Liver (tissue), 9 donors: Measurements from ENCODE around the gene DPH3. TPM values are rescaled to one million over a fixed set of nuclear protein-coding genes. Genes with fewer than 3 reads are reported as not detected.

Source experiments
- DNase-seq: peaks from one replicate; pipeline ENCODE4 v3.0.0-alpha.2; 2017; ENCODE audit warnings: low spot score
- H3K27ac ChIP-seq, 2 donors: one replicate each; pipeline ENCODE4 v1.7.0; 2013; ENCODE audit warnings: inconsistent platforms in 2 of 2, low read length in 2 of 2, control low read depth in 1 of 2, low read depth in 1 of 2, mild to moderate bottlenecking in 1 of 2
- H3K27me3 ChIP-seq, 4 donors: one replicate each; pipeline versions ENCODE4 v1.6.1 to v1.7.0; 2013; ENCODE audit warnings: low read length in 3 of 4, inconsistent platforms in 1 of 4, mild to moderate bottlenecking in 1 of 4, moderate library complexity in 1 of 4; ENCODE audit not compliant: control insufficient read depth in 4 of 4, insufficient read depth in 4 of 4
- H3K36me3 ChIP-seq, 4 donors: one replicate each; pipeline versions ENCODE4 v1.6.1 to v1.7.0; 2013; ENCODE audit warnings: low read length in 3 of 4, mild to moderate bottlenecking in 3 of 4, low read depth in 1 of 4, moderate library complexity in 1 of 4; ENCODE audit not compliant: control insufficient read depth in 4 of 4, insufficient read depth in 3 of 4
- H3K4me1 ChIP-seq, 4 donors: one replicate each; pipeline versions ENCODE4 v1.6.1 to v1.7.0; 2013; ENCODE audit warnings: low read length in 3 of 4, mild to moderate bottlenecking in 3 of 4, moderate library complexity in 1 of 4; ENCODE audit not compliant: control insufficient read depth in 4 of 4, insufficient read depth in 4 of 4
- H3K4me3 ChIP-seq, 3 donors: one replicate each; pipeline versions ENCODE4 v1.6.1 to v1.7.0; 2013; ENCODE audit warnings: low read length in 3 of 3, control low read depth in 1 of 3, low read depth in 1 of 3, mild to moderate bottlenecking in 1 of 3
- H3K9ac ChIP-seq, 2 donors: one replicate each; pipeline ENCODE4 v1.7.0; 2013; ENCODE audit warnings: low read length in 2 of 2, mild to moderate bottlenecking in 2 of 2, moderate library complexity in 2 of 2, control low read depth in 1 of 2, low read depth in 1 of 2
- H3K9me3 ChIP-seq, 4 donors: one replicate each; pipeline versions ENCODE4 v1.6.1 to v1.7.0; 2013; ENCODE audit warnings: low read length in 3 of 4; ENCODE audit not compliant: control insufficient read depth in 4 of 4
- EGR1 ChIP-seq, 2 donors: IDR thresholded peaks; 2 replicates each; pipeline ENCODE4 v1.6.1; 2016 to 2018; ENCODE audit warnings: antibody characterized with exemption in 2 of 2, low read depth in 2 of 2
- FOXA1 ChIP-seq: IDR thresholded peaks from 2 replicates; pipeline ENCODE4 v1.6.1; 2016; ENCODE audit warnings: antibody characterized with exemption
- FOXA2 ChIP-seq: IDR thresholded peaks from 2 replicates; pipeline ENCODE4 v1.6.1; 2016; ENCODE audit warnings: antibody characterized with exemption
- GABPA ChIP-seq, 2 donors: IDR thresholded peaks in 1 of 2; conservative IDR thresholded peaks in 1 of 2; 2 replicates each; pipeline ENCODE4 v1.6.1; 2016; ENCODE audit warnings: antibody characterized with exemption in 2 of 2, mild to moderate bottlenecking in 1 of 2, moderate library complexity in 1 of 2
- HNF4A ChIP-seq, 2 donors: conservative IDR thresholded peaks; 2 replicates each; pipeline ENCODE4 v1.6.1; 2016; ENCODE audit warnings: antibody characterized with exemption in 2 of 2, mild to moderate bottlenecking in 2 of 2
- HNF4G ChIP-seq: IDR thresholded peaks from 2 replicates; pipeline ENCODE4 v1.6.1; 2016; ENCODE audit warnings: antibody characterized with exemption
- JUND ChIP-seq, 2 donors: IDR thresholded peaks; 2 replicates each; pipeline ENCODE4 v1.6.1; 2016; ENCODE audit warnings: antibody characterized with exemption in 2 of 2
- MAX ChIP-seq: IDR thresholded peaks from 2 replicates; pipeline ENCODE4 v1.6.1; 2016; ENCODE audit warnings: antibody characterized with exemption
- NR2F2 ChIP-seq: IDR thresholded peaks from 2 replicates; pipeline ENCODE4 v1.6.1; 2016; ENCODE audit warnings: antibody characterized with exemption
- RAD21 ChIP-seq, 2 donors: IDR thresholded peaks; 2 replicates each; pipeline ENCODE4 v1.6.1; 2016; ENCODE audit warnings: antibody characterized with exemption in 2 of 2, mild to moderate bottlenecking in 2 of 2
- RXRA ChIP-seq, 2 donors: IDR thresholded peaks; 2 replicates each; pipeline ENCODE4 v1.6.1; 2017 to 2018; ENCODE audit warnings: antibody characterized with exemption in 2 of 2, mild to moderate bottlenecking in 1 of 2
- SP1 ChIP-seq: IDR thresholded peaks from 2 replicates; pipeline ENCODE4 v1.6.1; 2018; ENCODE audit warnings: antibody characterized with exemption, mild to moderate bottlenecking
- TAF1 ChIP-seq: conservative IDR thresholded peaks from 2 replicates; pipeline ENCODE4 v1.6.1; 2016; ENCODE audit warnings: antibody characterized with exemption, mild to moderate bottlenecking
- YY1 ChIP-seq: IDR thresholded peaks from 2 replicates; pipeline ENCODE4 v1.6.1; 2016; ENCODE audit warnings: antibody characterized with exemption, mild to moderate bottlenecking
- WGBS: extraction: QIAGEN DNeasy Blood & Tissue Kit; methylation state at CpG from one replicate; pipeline ENCODE4 v1.1.7; 2013; 5-methylcytosine and 5-hydroxymethylcytosine counted together
- polyA plus RNA-seq, 2 donors: library from polyadenylated mRNA; stranded (reverse) in 1 of 2; unstranded in 1 of 2; fragments of 200-250 nt in 1 of 2; fragments of >200 nt in 1 of 2; fragmentation: Nextera tagmentation in 1 of 2; extraction: Ambion mirVana in 1 of 2; gene quantifications; one replicate each; pipeline versions ENCODE4 v1.2.1 to v1.2.3, GENCODE V29; 2013 to 2015
- total RNA-seq, 2 donors: library from RNA; depleted of rRNA; stranded (reverse); fragments of >200 nt; gene quantifications; one replicate each; pipeline ENCODE4 v1.2.3, GENCODE V29; 2014
- TF ChIP-seq, protein P1 (sequence below): fragments of 150-350 bp; IDR thresholded peaks from 2 replicates; pipeline ENCODE4 v1.5.1; 2017; ENCODE audit warnings: improper control_type of control experiment, low read depth, low read length; ENCODE audit not compliant: missing input control
- TF ChIP-seq, protein P2 (sequence below): IDR thresholded peaks from 2 replicates; pipeline ENCODE4 v1.6.1; 2016; ENCODE audit warnings: antibody characterized with exemption, mild to moderate bottlenecking
- TF ChIP-seq, protein P3 (sequence below): IDR thresholded peaks from 2 replicates; pipeline ENCODE4 v1.6.1; 2016; ENCODE audit warnings: antibody characterized with exemption
- TF ChIP-seq, protein P4 (sequence below): IDR thresholded peaks from 2 replicates; pipeline ENCODE4 v1.6.1; 2016; ENCODE audit warnings: antibody characterized with exemption
- donor health status: healthy.
- donor health status: healthy.
- donor health status: healthy.
- donor health status: healthy.
- donor health status: healthy.

DPH3 gene
- total and polyA plus RNA-seq, 4 donors, result 7.8 to 19.1 (median 11.6) TPM

GRCh38 chr3:16248556-16248955 lies 16.2 kb downstream of the DPH3 start (continued):
- TF ChIP-seq SP1, result no peak

GRCh38 chr3:16247282-16248061 lies 17.3 kb downstream of the DPH3 start:
- no peak overlapping the region for H3K9ac ChIP-seq

More at GRCh38 chr3:16247282-16248061, 17.3 kb downstream of the DPH3 start:
- H3K9me3 ChIP-seq, result no peaks in the 10 kb centered on the region
- WGBS, result 25% methylated on average over 17 of the region's 17 CpGs
- no peak overlapping the region for H3K27ac ChIP-seq
- H3K27me3 ChIP-seq, result no peaks in the 10 kb centered on the region
- H3K4me1 ChIP-seq, result peaks cover 0 to 15% (median 6%) of the 10 kb centered on the region in 4 donors
- no peaks in the 10 kb centered on the region for H3K36me3 ChIP-seq
- no peak for TF ChIP-seq YY1
- TF ChIP-seq JUND (IDR thresholded peaks at IDR 0.05), result no peak
- TF ChIP-seq, protein P1, sequence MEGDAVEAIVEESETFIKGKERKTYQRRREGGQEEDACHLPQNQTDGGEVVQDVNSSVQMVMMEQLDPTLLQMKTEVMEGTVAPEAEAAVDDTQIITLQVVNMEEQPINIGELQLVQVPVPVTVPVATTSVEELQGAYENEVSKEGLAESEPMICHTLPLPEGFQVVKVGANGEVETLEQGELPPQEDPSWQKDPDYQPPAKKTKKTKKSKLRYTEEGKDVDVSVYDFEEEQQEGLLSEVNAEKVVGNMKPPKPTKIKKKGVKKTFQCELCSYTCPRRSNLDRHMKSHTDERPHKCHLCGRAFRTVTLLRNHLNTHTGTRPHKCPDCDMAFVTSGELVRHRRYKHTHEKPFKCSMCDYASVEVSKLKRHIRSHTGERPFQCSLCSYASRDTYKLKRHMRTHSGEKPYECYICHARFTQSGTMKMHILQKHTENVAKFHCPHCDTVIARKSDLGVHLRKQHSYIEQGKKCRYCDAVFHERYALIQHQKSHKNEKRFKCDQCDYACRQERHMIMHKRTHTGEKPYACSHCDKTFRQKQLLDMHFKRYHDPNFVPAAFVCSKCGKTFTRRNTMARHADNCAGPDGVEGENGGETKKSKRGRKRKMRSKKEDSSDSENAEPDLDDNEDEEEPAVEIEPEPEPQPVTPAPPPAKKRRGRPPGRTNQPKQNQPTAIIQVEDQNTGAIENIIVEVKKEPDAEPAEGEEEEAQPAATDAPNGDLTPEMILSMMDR, result peak; percentile 93
- TF ChIP-seq FOXA2, result no peak
- TF ChIP-seq NR2F2, result no peak
- TF ChIP-seq, protein P2, sequence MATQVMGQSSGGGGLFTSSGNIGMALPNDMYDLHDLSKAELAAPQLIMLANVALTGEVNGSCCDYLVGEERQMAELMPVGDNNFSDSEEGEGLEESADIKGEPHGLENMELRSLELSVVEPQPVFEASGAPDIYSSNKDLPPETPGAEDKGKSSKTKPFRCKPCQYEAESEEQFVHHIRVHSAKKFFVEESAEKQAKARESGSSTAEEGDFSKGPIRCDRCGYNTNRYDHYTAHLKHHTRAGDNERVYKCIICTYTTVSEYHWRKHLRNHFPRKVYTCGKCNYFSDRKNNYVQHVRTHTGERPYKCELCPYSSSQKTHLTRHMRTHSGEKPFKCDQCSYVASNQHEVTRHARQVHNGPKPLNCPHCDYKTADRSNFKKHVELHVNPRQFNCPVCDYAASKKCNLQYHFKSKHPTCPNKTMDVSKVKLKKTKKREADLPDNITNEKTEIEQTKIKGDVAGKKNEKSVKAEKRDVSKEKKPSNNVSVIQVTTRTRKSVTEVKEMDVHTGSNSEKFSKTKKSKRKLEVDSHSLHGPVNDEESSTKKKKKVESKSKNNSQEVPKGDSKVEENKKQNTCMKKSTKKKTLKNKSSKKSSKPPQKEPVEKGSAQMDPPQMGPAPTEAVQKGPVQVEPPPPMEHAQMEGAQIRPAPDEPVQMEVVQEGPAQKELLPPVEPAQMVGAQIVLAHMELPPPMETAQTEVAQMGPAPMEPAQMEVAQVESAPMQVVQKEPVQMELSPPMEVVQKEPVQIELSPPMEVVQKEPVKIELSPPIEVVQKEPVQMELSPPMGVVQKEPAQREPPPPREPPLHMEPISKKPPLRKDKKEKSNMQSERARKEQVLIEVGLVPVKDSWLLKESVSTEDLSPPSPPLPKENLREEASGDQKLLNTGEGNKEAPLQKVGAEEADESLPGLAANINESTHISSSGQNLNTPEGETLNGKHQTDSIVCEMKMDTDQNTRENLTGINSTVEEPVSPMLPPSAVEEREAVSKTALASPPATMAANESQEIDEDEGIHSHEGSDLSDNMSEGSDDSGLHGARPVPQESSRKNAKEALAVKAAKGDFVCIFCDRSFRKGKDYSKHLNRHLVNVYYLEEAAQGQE, result no peak
- no peak for TF ChIP-seq FOXA1
- TF ChIP-seq GABPA (IDR thresholded peaks at IDR 0.05 in 1 of 2, conservative IDR thresholded peaks at IDR 0.05 in 1 of 2), result no peak
- peak; percentile 99 for TF ChIP-seq RAD21 (IDR thresholded peaks at IDR 0.05)
- TF ChIP-seq EGR1 (IDR thresholded peaks at IDR 0.05; ENCODE audit: low read depth in 2 of 2), result no peak
- TF ChIP-seq MAX, result no peak
- TF ChIP-seq HNF4A (conservative IDR thresholded peaks at IDR 0.05), result no peak
- peak in 1 of 2 donors; percentile 8 for TF ChIP-seq RXRA (IDR thresholded peaks at IDR 0.05)
- TF ChIP-seq TAF1, result no peak
- TF ChIP-seq, protein P3, sequence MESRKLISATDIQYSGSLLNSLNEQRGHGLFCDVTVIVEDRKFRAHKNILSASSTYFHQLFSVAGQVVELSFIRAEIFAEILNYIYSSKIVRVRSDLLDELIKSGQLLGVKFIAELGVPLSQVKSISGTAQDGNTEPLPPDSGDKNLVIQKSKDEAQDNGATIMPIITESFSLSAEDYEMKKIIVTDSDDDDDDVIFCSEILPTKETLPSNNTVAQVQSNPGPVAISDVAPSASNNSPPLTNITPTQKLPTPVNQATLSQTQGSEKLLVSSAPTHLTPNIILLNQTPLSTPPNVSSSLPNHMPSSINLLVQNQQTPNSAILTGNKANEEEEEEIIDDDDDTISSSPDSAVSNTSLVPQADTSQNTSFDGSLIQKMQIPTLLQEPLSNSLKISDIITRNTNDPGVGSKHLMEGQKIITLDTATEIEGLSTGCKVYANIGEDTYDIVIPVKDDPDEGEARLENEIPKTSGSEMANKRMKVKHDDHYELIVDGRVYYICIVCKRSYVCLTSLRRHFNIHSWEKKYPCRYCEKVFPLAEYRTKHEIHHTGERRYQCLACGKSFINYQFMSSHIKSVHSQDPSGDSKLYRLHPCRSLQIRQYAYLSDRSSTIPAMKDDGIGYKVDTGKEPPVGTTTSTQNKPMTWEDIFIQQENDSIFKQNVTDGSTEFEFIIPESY, result no peak
- peak; percentile 16 for TF ChIP-seq SP1
- no peak for TF ChIP-seq HNF4G
- TF ChIP-seq, protein P4, sequence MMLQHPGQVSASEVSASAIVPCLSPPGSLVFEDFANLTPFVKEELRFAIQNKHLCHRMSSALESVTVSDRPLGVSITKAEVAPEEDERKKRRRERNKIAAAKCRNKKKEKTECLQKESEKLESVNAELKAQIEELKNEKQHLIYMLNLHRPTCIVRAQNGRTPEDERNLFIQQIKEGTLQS, result no peak
- peak; percentile 75 for DNase-seq
- no peak overlapping the region for H3K4me3 ChIP-seq
